PC-3 (cell line): ENCODE data around the gene KCNK16. TPM values are rescaled to one million over a fixed set of nuclear protein-coding genes. Genes with fewer than 3 reads are reported as not detected.

ENCODE experiments used
- ATAC-seq: fragments of 200-7000 bp; cut with Tn5 transposase; 2 replicates; pipeline ENCODE4 v1.9.1; 2020; ENCODE audit warnings: mild to moderate bottlenecking, moderate library complexity
- Bru-seq: library from RNA; stranded (reverse); fragments of 400-500 nt; gene quantifications from one replicate; lab custom pipeline; 2021; lab: Mats Ljungman, UMichigan
- BruChase-seq, 2 experiments: library from RNA; stranded (reverse); fragments of 400-500 nt; gene quantifications; one replicate each; lab custom pipeline; 2021; lab: Mats Ljungman, UMichigan
- BruUV-seq: library from RNA; stranded (reverse); fragments of 400-500 nt; replicated peaks from 2 replicates; lab custom pipeline; 2021; lab: Mats Ljungman, UMichigan
- CTCF ChIA-PET: fragments of 300-600 bp; sonication (Branson Sonifier 250); formaldehyde crosslinking; loops from one replicate; lab custom pipeline; 2022; ENCODE audit warnings: antibody characterized with exemption; lab: Charles Lee
- POLR2A ChIA-PET: fragments of 300-600 bp; sonication (Branson Sonifier 250); formaldehyde crosslinking; loops from one replicate; lab custom pipeline; 2022; ENCODE audit warnings: antibody characterized with exemption; ENCODE audit not compliant: unreplicated experiment; lab: Charles Lee
- DNase-seq: peaks from one replicate; pipeline ENCODE4 v3.0.0-alpha.2; 2015
- H2AFZ ChIP-seq: fragments of 300-600 bp; sonication (generic); 2 replicates; pipeline ENCODE4 v1.6.0; 2016; ENCODE audit warnings: antibody characterized with exemption, low read length
- H3F3A ChIP-seq: fragments of 300-600 bp; sonication (generic); one replicate; pipeline ENCODE4 v1.6.0; 2017; ENCODE audit warnings: antibody characterized with exemption, low read length, control low read depth, mild to moderate bottlenecking; ENCODE audit not compliant: unreplicated experiment
- H3K27ac ChIP-seq: fragments of 300-600 bp; sonication (generic); 2 replicates; pipeline ENCODE4 v1.5.1; 2016; ENCODE audit warnings: mild to moderate bottlenecking, low read length
- H3K27me3 ChIP-seq: fragments of 300-600 bp; sonication (generic); 2 replicates; pipeline ENCODE4 v1.6.1; 2016; ENCODE audit warnings: low read length, mixed read lengths
- H3K36me3 ChIP-seq: fragments of 300-600 bp; sonication (generic); 2 replicates; pipeline ENCODE4 v1.6.1; 2016; ENCODE audit warnings: low read depth, mixed run types, low read length, mixed read lengths
- H3K4me1 ChIP-seq: fragments of 300-600 bp; sonication (generic); 2 replicates; pipeline ENCODE4 v1.5.1; 2016; ENCODE audit warnings: low read length; ENCODE audit not compliant: insufficient read depth
- H3K4me2 ChIP-seq: fragments of 300-600 bp; sonication (generic); 2 replicates; pipeline ENCODE4 v1.6.0; 2016; ENCODE audit warnings: low read length
- H3K4me3 ChIP-seq: fragments of 300-600 bp; sonication (generic); 2 replicates; pipeline ENCODE4 v1.5.1; 2016; ENCODE audit warnings: mild to moderate bottlenecking, low read length, mixed read lengths
- H3K79me2 ChIP-seq: fragments of 300-600 bp; sonication (generic); 2 replicates; pipeline ENCODE4 v1.6.1; 2017; ENCODE audit warnings: low read length, mixed read lengths
- H3K9ac ChIP-seq: fragments of 300-600 bp; sonication (generic); 2 replicates; pipeline ENCODE4 v1.6.0; 2016; ENCODE audit warnings: mild to moderate bottlenecking, low read length
- H3K9me2 ChIP-seq: fragments of 300-600 bp; sonication (generic); replicated peaks from 2 replicates; pipeline ENCODE4 v1.6.1; 2016; ENCODE audit warnings: mixed run types, low read length, mixed read lengths
- H3K9me3 ChIP-seq: fragments of 300-600 bp; sonication (generic); 2 replicates; pipeline ENCODE4 v1.6.1; 2016; ENCODE audit warnings: low read length, mixed read lengths
- H4K20me1 ChIP-seq: fragments of 300-600 bp; sonication (generic); 2 replicates; pipeline ENCODE4 v1.6.1; 2016; ENCODE audit warnings: low read length, mixed read lengths
- EZH2 ChIP-seq: fragments of 300-600 bp; sonication (generic); IDR thresholded peaks from one replicate; pipeline ENCODE4 v1.6.1; 2017; ENCODE audit warnings: antibody characterized with exemption, mild to moderate bottlenecking, low read length; ENCODE audit not compliant: unreplicated experiment
- EZH2phosphoT487 ChIP-seq: fragments of 300-600 bp; sonication (generic); IDR thresholded peaks from 2 replicates; pipeline ENCODE4 v1.6.1; 2018; ENCODE audit warnings: mild to moderate bottlenecking, antibody characterized with exemption, low read length, borderline replicate concordance
- intact Hi-C: fragments of 100-400 bp; cut with micrococcal nuclease; formaldehyde crosslinking; loops from 2 replicates; pipeline ENCODE4 v1.9.0; 2023
- long read RNA-seq: library from polyadenylated mRNA; unstranded; transcript quantifications from one replicate; pipeline ENCODE4 v2.0.0, GENCODE V29; 2021; ENCODE audit not compliant: unreplicated experiment
- total RNA-seq: library from RNA; depleted of rRNA; stranded (reverse); fragments of >200 nt; gene quantifications from 2 replicates; pipeline ENCODE4 v1.2.3, GENCODE V29; 2014; rRNA removed
- TF ChIP-seq, protein P1 (sequence below): fragments of 300-600 bp; sonication (generic); conservative IDR thresholded peaks from 2 replicates; pipeline ENCODE4 v1.5.1; 2017; ENCODE audit warnings: antibody characterized with exemption, low read depth, mild to moderate bottlenecking, low read length

KCNK16 gene
- not detected in 2 replicates for total RNA-seq
- not detected for Bru-seq, nascent RNA
- BruChase-seq, experiment 1, labeled RNA remaining after a 6-hour chase = not detected
- not detected for BruChase-seq, experiment 2, labeled RNA remaining after a 2-hour chase
- long read RNA-seq = 0 reads

DNA sequence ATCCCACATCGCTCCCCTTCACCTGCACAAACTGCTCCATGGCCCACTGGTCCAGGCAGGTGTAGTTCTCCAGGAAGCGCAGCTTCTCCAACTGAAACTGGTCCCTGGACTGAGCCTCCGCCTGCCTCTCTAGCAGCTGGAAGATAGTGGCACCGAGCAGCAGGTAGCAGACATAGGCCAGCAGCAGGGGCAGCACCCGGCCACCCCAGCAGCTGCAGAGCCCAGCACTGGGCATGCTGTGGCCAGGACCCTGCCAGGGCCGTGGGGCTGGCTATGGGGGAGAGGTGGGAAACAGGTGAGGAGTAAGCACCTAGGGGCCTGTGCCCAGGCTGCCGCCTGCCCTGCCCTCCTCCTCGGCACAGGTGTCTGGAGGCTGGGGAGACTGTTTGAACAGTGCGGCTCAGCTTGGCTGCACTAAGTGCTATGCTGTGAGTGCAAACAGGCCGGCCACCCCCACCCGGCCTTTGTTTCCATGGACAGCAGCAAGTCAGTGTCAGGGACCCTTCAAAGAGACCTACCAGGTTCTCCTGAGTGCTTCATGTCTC is at the start of gene KCNK16:
Gene KCNK16, minus strand, starts transcription at position 397 of the 545 bp plus-strand sequence. Its CDS starts 162 bp downstream, at position 235.
- TF ChIP-seq EZH2phosphoT487 (no peak), EZH2 (no peak)
- TF ChIP-seq, protein P1, sequence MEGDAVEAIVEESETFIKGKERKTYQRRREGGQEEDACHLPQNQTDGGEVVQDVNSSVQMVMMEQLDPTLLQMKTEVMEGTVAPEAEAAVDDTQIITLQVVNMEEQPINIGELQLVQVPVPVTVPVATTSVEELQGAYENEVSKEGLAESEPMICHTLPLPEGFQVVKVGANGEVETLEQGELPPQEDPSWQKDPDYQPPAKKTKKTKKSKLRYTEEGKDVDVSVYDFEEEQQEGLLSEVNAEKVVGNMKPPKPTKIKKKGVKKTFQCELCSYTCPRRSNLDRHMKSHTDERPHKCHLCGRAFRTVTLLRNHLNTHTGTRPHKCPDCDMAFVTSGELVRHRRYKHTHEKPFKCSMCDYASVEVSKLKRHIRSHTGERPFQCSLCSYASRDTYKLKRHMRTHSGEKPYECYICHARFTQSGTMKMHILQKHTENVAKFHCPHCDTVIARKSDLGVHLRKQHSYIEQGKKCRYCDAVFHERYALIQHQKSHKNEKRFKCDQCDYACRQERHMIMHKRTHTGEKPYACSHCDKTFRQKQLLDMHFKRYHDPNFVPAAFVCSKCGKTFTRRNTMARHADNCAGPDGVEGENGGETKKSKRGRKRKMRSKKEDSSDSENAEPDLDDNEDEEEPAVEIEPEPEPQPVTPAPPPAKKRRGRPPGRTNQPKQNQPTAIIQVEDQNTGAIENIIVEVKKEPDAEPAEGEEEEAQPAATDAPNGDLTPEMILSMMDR = no peak
- intact Hi-C loops = no loop called here
- Histone ChIP-seq H4K20me1 (no peaks in the 10 kb centered on the region), H3K9ac (no peak within 1 kb of the TSS), H3K9me3 (no peaks in the 10 kb centered on the region), H3K4me1 (no peaks in the 10 kb centered on the region), H3K27ac (no peak within 1 kb of the TSS), H2AFZ (no peak within 1 kb of the TSS), H3K9me2 (no peaks in the 10 kb centered on the region), H3F3A (no peaks in the 10 kb centered on the region), H3K36me3 (no peaks in the 10 kb centered on the region), H3K4me2 (no peak within 1 kb of the TSS), H3K4me3 (no peak within 1 kb of the TSS), H3K79me2 (no peaks in the 10 kb centered on the region), H3K27me3 (peaks cover 57% of the 10 kb centered on the region)
- no TSS peak for BruUV-seq
- ATAC-seq = no peak
- ChIA-PET CTCF (no interaction called here), POLR2A (no interaction called here)
- no peak for DNase-seq

DNA sequence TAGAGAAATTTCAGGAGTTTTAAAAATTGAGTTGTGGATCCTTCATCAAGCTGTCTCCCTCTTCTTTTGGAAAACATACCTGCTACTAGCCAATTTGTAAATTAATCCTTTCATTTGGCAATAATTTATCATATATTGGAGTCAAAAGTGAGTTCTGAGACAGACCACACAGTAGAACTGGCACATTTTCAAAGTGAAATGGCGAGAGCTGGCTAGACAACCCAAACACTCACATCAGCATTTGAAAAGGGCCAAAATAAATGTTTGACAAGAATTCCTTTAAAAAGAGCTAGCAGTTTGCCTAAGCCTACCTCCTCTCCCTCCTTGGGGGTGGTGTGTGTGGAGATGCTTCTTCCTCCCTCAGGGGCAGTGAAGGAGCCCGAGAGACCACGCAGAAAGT is 47.9 kb upstream of the KCNK16 start:
- Histone ChIP-seq H3K36me3 (no peaks in the 10 kb centered on the region), H3K9me2 (no peaks in the 10 kb centered on the region), H3F3A (no peaks in the 10 kb centered on the region), H3K4me2 (no peak overlapping the region), H3K9me3 (no peaks in the 10 kb centered on the region), H4K20me1 (no peaks in the 10 kb centered on the region), H3K9ac (no peak overlapping the region), H3K27me3 (peaks cover 15% of the 10 kb centered on the region), H3K4me3 (no peak overlapping the region), H3K4me1 (peaks cover 5% of the 10 kb centered on the region; the same call in 1 of the 2 replicates), H3K79me2 (no peaks in the 10 kb centered on the region), H3K27ac (no peak overlapping the region), H2AFZ (no peak overlapping the region)
- intact Hi-C loops = no loop called here
- ChIA-PET POLR2A (no interaction called here), CTCF (no interaction called here)
- DNase-seq = no peak
- TF ChIP-seq, protein P1 = no peak
- no peak for ATAC-seq
- BruUV-seq = no TSS peak

DNA sequence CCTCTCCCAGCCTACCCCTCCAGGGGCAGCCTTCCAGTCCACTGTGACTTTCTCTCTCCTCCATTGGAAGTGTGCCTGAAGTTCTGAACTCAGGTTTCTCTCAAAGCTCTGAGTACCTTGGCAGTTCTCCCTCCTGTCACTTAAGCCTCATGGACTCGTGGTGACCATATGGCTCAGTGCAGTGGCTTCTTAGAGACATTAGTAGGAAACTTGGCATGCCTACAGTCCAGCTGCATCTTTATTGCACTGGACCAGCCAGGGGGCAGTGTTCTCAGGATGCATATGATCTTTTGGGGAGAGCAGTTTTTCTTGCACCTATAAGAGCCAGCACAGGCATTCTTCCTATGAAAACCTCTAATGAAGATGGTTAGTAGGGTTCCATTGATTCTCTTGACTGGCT is 47.5 kb upstream of the KCNK16 start:
- H3K27ac ChIP-seq = no peak overlapping the region
- no peak overlapping the region for H3K4me3 ChIP-seq
- H3F3A ChIP-seq = no peaks in the 10 kb centered on the region
- DNase-seq (no peak), ATAC-seq (no peak)
- no peak overlapping the region for H2AFZ ChIP-seq
- no peak for TF ChIP-seq EZH2
- TF ChIP-seq, protein P1 = peak; percentile 39
- H4K20me1 ChIP-seq = no peaks in the 10 kb centered on the region
- BruUV-seq = no TSS peak
- no peak overlapping the region for H3K9ac ChIP-seq
- H3K4me2 ChIP-seq = no peak overlapping the region
- H3K36me3 ChIP-seq = no peaks in the 10 kb centered on the region
- H3K4me1 ChIP-seq = peaks cover 5% of the 10 kb centered on the region; the same call in 1 of the 2 replicates
- no peaks in the 10 kb centered on the region for H3K79me2 ChIP-seq
- POLR2A ChIA-PET = no interaction called here
- no peaks in the 10 kb centered on the region for H3K9me3 ChIP-seq
- CTCF ChIA-PET = no interaction called here
- intact Hi-C loops = no loop called here
- no peaks in the 10 kb centered on the region for H3K9me2 ChIP-seq
- peaks cover 15% of the 10 kb centered on the region for H3K27me3 ChIP-seq
